Colonic mucosa (tissue), 4 donors: ENCODE measurements around the gene ZBTB22. TPM values are rescaled to one million over a fixed set of nuclear protein-coding genes. Genes with fewer than 3 reads are reported as not detected.
A peak's percentile ranks its signal among the peaks of the same experiment; 100 is the strongest.

Source experiments
- DNase-seq: peaks from one replicate; pipeline ENCODE4 v3.0.0-alpha.2; 2020
- H3K27ac ChIP-seq: fragments of 200-600 bp; one replicate; pipeline ENCODE4 v1.8.0; 2021
- H3K27me3 ChIP-seq: fragments of 200-600 bp; one replicate; pipeline ENCODE4 v1.8.0; 2021
- H3K36me3 ChIP-seq: fragments of 200-600 bp; one replicate; pipeline ENCODE4 v1.8.0; 2021
- H3K4me1 ChIP-seq: fragments of 200-600 bp; one replicate; pipeline ENCODE4 v1.8.0; 2021; ENCODE audit warnings: mild to moderate bottlenecking
- H3K4me3 ChIP-seq: fragments of 200-600 bp; one replicate; pipeline ENCODE4 v1.8.0; 2021
- H3K9ac ChIP-seq, 2 donors: one replicate each; pipeline ENCODE4 v1.7.0; 2013; ENCODE audit warnings: control low read depth in 2 of 2, low read depth in 2 of 2, low read length in 2 of 2
- H3K9me3 ChIP-seq: fragments of 200-600 bp; one replicate; pipeline ENCODE4 v1.8.0; 2021
- CTCF ChIP-seq: fragments of 200-600 bp; IDR thresholded peaks from one replicate; pipeline ENCODE4 v1.8.0; 2022; ENCODE audit warnings: antibody characterized with exemption, mild to moderate bottlenecking
- intact Hi-C: fragments of 100-400 bp; cut with DNase I; formaldehyde crosslinking; loops from one replicate; pipeline ENCODE4 v1.14.1; 2022
- microRNA-seq: library from miRNA; unstranded; fragments of <30 nt; microRNA quantifications from one replicate; pipeline ENCODE4, GENCODE V29; 2019
- total RNA-seq, 2 donors: library from RNA; stranded (reverse); fragmentation: NEBNext Ultra II Directional in 1 of 2; extraction: Animal tissue kit (Norgen Biotek cat#: 25700) in 1 of 2; gene quantifications; one replicate each; pipeline ENCODE4 v1.2.1, GENCODE V29; 2021
- donor health status: healthy.
- donor health status: DM: no; HTN: no; CAD: no.
- donor health status: DM: no; HTN: no; CAD: no.

The ZBTB22 gene
- total RNA-seq, 2 donors from 2014 or later, result 12.4 to 16.9 TPM

GRCh38 chr6:33272275-33273128 is 45.0 kb downstream of the ZBTB22 start:
- Histone ChIP-seq H3K36me3 (peaks cover 4% of the 10 kb centered on the region), H3K9me3 (no peaks in the 10 kb centered on the region), H3K27ac (peak overlapping the region; percentile 84), H3K27me3 (no peaks in the 10 kb centered on the region), H3K4me3 (peak overlapping the region; percentile 90), H3K4me1 (peaks cover 43% of the 10 kb centered on the region), H3K9ac (peak overlapping the region; percentile 76 to 97)
- no peak for DNase-seq
- TF ChIP-seq CTCF, result no peak
- intact Hi-C loops, result no loop called here

- DNase-seq, result peak; percentile 95
- H3K4me1 ChIP-seq, result peaks cover 42% of the 10 kb centered on the region
- H3K27me3 ChIP-seq, result no peaks in the 10 kb centered on the region
- no peaks in the 10 kb centered on the region for H3K9me3 ChIP-seq
- H3K4me3 ChIP-seq, result peak within 1 kb of the TSS; percentile 90
- no peak for TF ChIP-seq CTCF
- peaks cover 12% of the 10 kb centered on the region for H3K36me3 ChIP-seq
- peak within 1 kb of the TSS; percentile 95 to 97 for H3K9ac ChIP-seq
- intact Hi-C loops, result no loop called here
- H3K27ac ChIP-seq, result peak within 1 kb of the TSS; percentile 84
These were observed 45.9 kb downstream of the ZBTB22 start, which contains the start of the genes RPS18 and VPS52 for GRCh38 chr6:33271468-33272274. Gene RPS18 (plus strand): TSS chr6:33272075. CDS start chr6:33272120, 45 bp downstream. Gene VPS52 (minus strand): TSS chr6:33271876. CDS start chr6:33271675, 201 bp downstream.

GRCh38 chr6:33271117-33271467 is 46.5 kb downstream of the ZBTB22 start:
- Histone ChIP-seq H3K9ac (peak overlapping the region; percentile 95 to 97), H3K4me1 (peaks cover 37% of the 10 kb centered on the region), H3K9me3 (no peaks in the 10 kb centered on the region), H3K27ac (peak overlapping the region; percentile 84), H3K36me3 (peaks cover 9% of the 10 kb centered on the region), H3K27me3 (no peaks in the 10 kb centered on the region), H3K4me3 (peak overlapping the region; percentile 90)
- TF ChIP-seq CTCF, result no peak
- peak; percentile 38 for DNase-seq
- intact Hi-C loops, result no loop called here

Small RNA genes lying within 50 kb of the gene (microRNA-seq; reads per million reads assigned to microRNA genes)
- not detected for gene MIR6834
- gene MIR6873, result not detected

Other genes with a start within 250 kb of the ZBTB22 start
- gene HLA-DPA1, start 244.1 kb downstream of the ZBTB22 start, total RNA-seq, result 10 to 100 TPM; 18.7 to 58.7 TPM
- 10 to 100 TPM; 21.3 to 53.5 TPM for gene HLA-DPB1, start 241.8 kb downstream of the ZBTB22 start, total RNA-seq
- gene COL11A2, start 125.3 kb downstream of the ZBTB22 start, total RNA-seq, result under 1 TPM; 0.13 to 0.44 TPM
- gene RXRB, start 117.1 kb downstream of the ZBTB22 start, total RNA-seq, result 10 to 100 TPM; 33.4 to 36.3 TPM
- 100 to 1,000 TPM; 170 to 212 TPM for gene SLC39A7, start 116.9 kb downstream of the ZBTB22 start, total RNA-seq
- gene HSD17B8, start 113.1 kb downstream of the ZBTB22 start, total RNA-seq, result 10 to 100 TPM; 13.0 to 23.7 TPM
- gene RING1, start 109.2 kb downstream of the ZBTB22 start, total RNA-seq, result 10 to 100 TPM; 24.8 to 30.9 TPM
- gene VPS52, start 45.9 kb downstream of the ZBTB22 start, total RNA-seq, result 10 to 100 TPM; 48.4 to 73.2 TPM
- 1,000 to 10,000 TPM; 1,996 to 2,041 TPM for gene RPS18, start 45.7 kb downstream of the ZBTB22 start, total RNA-seq
- 10 to 100 TPM; 22.0 to 26.4 TPM for gene B3GALT4, start 40.6 kb downstream of the ZBTB22 start, total RNA-seq
- 10 to 100 TPM; 25.7 to 51.7 TPM for gene WDR46, start 28.5 kb downstream of the ZBTB22 start, total RNA-seq
- 10 to 100 TPM; 36.5 to 77.0 TPM for gene PFDN6, start 28.1 kb downstream of the ZBTB22 start, total RNA-seq
- 10 to 100 TPM; 29.9 to 34.7 TPM for gene RGL2, start 18.8 kb downstream of the ZBTB22 start, total RNA-seq
- gene TAPBP, start 3.7 kb downstream of the ZBTB22 start, total RNA-seq, result 100 to 1,000 TPM; 204 to 235 TPM
- 10 to 100 TPM; 38.7 to 46.7 TPM for gene DAXX, start 5.2 kb upstream of the ZBTB22 start, total RNA-seq
- 10 to 100 TPM; 15.8 to 74.6 TPM for gene KIFC1, start 74.1 kb upstream of the ZBTB22 start, total RNA-seq
- gene PHF1, start 93.3 kb upstream of the ZBTB22 start, total RNA-seq, result 10 to 100 TPM; 21.9 to 39.5 TPM
- 100 to 1,000 TPM; 145 to 172 TPM for gene CUTA, start 100.4 kb upstream of the ZBTB22 start, total RNA-seq
- 10 to 100 TPM in 1 of 2 donors, 1 to 10 TPM in 1; 5.3 to 10.4 TPM for gene SYNGAP1, start 102.3 kb upstream of the ZBTB22 start, total RNA-seq
- 1 to 10 TPM; 4.8 to 8.1 TPM for gene ZBTB9, start 136.8 kb upstream of the ZBTB22 start, total RNA-seq